Fibroblast of villous mesenchyme (primary cell): Measurements from ENCODE around the gene WBP11. TPM values are rescaled to one million over a fixed set of nuclear protein-coding genes. Genes with fewer than 3 reads are reported as not detected.

ENCODE experiments used
- DNase-seq: peaks from one replicate; pipeline ENCODE4 v3.0.0-alpha.2; 2010; ENCODE audit warnings: low read depth
- H3K4me3 ChIP-seq: 2 replicates; pipeline ENCODE4 v1.5.1; 2011; ENCODE audit warnings: low read depth, mild to moderate bottlenecking, low read length
- CTCF ChIP-seq: IDR thresholded peaks from 2 replicates; pipeline ENCODE4 v1.5.1; 2012; ENCODE audit warnings: low read depth, mild to moderate bottlenecking, low read length; ENCODE audit not compliant: insufficient read depth
- total RNA-seq: library from RNA; depleted of rRNA; stranded (reverse); fragments of >200 nt; gene quantifications from 2 replicates; pipeline ENCODE4 v1.2.3, GENCODE V29; 2012

WBP11 gene
- total RNA-seq, 1 donor, result 15.5 TPM

DNA sequence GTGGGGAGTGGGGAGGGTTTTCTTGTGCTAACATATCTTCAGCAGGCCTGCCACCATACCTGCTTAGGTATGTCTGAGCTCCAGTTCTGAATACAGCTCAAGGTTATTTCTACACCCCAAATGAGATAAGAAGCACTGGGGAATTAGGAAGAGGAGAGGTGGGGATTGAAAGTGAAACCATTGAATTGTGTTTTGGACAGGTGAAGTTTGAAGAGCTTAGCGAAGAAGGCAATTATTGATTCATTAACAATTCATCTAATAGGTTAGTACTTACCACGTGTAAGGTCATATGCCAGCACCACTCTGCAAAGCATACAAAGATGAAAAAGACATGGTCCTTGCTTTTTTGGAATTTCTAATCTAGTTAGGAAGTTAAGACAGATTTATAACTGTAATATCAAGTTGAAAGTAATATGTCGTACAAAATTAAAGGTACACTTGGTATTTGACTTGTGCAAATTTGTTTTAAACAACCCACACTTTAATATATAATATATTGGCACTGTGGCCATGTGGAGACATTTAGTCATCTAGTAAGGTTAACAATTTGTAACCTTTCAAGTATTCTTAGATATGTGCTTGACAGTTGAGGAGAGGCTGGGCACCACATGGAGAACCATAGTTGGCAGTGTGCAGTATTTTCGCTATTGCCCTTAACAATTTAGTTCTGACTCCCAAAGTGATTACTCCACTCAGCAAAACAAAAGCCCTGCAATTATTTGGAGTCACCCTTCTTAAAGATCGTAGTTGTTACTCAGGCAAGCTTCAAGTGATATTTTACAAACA, 7.1 kb upstream of the WBP11 start:
- no peak overlapping the region for H3K4me3 ChIP-seq
- DNase-seq, result no peak
- TF ChIP-seq CTCF, result no peak

DNA sequence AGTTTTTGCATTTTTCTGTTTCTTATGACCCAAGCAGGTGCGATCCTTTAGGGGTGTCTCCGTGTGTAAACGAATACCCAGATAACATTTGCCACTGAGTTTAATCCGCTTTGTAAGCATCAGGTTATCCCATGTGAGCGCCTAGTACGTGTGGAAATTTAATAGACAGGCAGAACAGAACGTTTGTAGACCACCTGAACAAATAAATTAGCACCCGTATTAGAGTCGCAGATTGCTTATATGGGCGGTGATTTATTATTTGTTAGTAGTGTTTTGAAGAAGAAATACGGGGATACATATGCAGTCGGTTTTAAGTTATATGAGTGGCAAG, 517 bp upstream of the WBP11 start:
- no peak for DNase-seq
- H3K4me3 ChIP-seq, result peak overlapping the region; percentile 93
- TF ChIP-seq CTCF, result no peak

DNA sequence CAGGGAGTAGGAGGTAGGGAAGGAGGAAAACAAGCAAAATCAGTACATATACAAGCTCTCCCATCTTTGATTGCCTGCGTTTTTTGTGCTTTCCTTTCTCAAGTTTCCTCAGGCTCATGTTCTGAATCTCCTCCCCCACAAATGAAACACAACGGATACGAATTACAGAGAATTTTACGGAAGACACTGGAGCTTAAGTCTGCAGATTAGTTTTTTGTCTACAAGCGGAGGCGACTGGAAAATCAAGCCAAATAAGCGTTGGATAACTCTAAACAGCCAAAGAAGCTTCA, 612 bp downstream of the WBP11 start:
- peak overlapping the region; percentile 93 for H3K4me3 ChIP-seq
- TF ChIP-seq CTCF, result no peak
- no peak for DNase-seq

DNA sequence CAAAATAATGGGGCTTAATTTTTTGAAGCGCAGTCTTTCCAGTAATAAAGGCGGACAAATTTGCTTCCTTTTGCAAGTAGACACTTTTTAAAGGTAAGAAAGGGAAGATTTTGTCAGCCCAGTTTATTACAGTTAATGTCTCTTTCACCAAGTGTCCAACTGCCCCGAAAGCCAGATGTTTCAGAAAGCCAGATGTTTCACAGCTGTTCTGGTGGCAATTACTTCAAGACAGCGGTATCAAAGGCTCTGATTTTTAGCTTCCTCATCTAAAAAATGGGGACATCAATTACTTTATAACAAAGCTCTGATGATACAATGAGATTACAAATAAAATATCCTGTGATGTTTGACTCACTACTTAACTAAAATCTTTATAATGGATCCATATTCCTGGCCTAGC, 1.0 kb downstream of the WBP11 start:
- peak; percentile 44 for DNase-seq

DNA sequence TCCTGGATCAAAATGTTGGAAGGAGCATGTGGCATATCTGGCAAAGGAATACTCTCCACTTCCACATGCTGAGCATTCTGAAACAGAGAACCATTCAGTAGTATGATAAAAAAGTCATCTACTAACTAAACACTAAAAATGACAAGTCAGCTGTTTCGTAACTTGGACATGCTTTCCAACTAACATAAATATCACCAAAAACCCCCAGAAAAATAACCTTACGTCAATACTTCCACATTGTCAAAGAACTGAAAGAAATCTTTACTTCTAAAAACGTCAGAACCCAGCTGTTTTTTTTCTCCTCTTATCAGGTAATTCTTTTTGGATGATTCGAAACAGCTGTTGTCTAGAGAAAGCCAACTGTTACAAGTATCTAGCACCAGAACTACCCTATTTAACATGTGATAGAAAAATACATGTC, 8.2 kb downstream of the WBP11 start:
- peak; percentile 90 for DNase-seq
- TF ChIP-seq CTCF, result no peak
- no peak overlapping the region for H3K4me3 ChIP-seq

More for the DNA sequence above, 1.0 kb downstream of the WBP11 start:
- TF ChIP-seq CTCF, result no peak
- H3K4me3 ChIP-seq, result peak overlapping the region; percentile 93

DNA sequence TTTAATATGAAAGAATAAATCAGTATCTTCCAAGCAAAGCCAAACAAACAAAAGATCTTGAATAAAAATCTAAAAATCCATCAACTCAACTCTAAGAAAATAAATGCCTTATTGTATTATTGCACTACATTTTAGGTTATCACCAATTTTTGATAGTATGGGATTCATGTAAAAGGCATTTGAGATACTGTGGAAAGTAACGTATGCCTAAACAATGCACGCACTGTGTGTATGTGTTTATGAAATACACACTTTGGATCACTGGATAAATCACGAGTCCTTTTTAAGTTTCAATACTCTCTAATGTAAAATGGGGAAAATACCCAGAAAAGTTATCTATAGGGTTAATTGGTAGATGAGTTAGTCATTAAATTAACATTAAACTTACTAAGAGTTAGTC, 17.7 kb downstream of the WBP11 start:
- no peak for TF ChIP-seq CTCF
- H3K4me3 ChIP-seq, result no peak overlapping the region
- no peak for DNase-seq

GRCh38 chr12:14784471-14784870, 18.8 kb downstream of the WBP11 start:
- TF ChIP-seq CTCF, result no peak
- DNase-seq, result no peak
- no peak overlapping the region for H3K4me3 ChIP-seq
